Measurements from ENCODE around the gene SUGCT.

Gene SUGCT

GRCh38 chr7:40134428-40135316 lies at the start of gene SUGCT, which contains the start of gene MPLKIP:
Gene SUGCT (plus strand): TSS chr7:40135005.
Gene MPLKIP (minus strand): TSS chr7:40134622. CDS start chr7:40134567, 55 bp downstream.
- TF ChIP-seq FOXP2 (optimal IDR thresholded peaks at IDR 0.05; ENCODE audit: control extremely low read depth, extremely low read length, insufficient read depth), result no peak
- TF ChIP-seq EZH2 (IDR thresholded peaks at IDR 0.05), result no peak
- peak; percentile 81 for TF ChIP-seq POLR2AphosphoS5 (IDR thresholded peaks at IDR 0.05; ENCODE audit: borderline replicate concordance, low read depth, low read length)
- Histone ChIP-seq H3K9me3 (ENCODE audit: low read depth, low read length) (no peaks in the 10 kb centered on the region), H3K9ac (ENCODE audit: insufficient read length) (peak within 1 kb of the TSS; percentile 94), H3K4me3 (peak within 1 kb of the TSS; percentile 94), H3K27ac (peak within 1 kb of the TSS; percentile 93), H3K36me3 (ENCODE audit: insufficient read depth, low read length) (peaks cover 25% of the 10 kb centered on the region)
- peak; percentile 72 for DNase-seq (ENCODE audit: low read depth, low spot score)

- TF ChIP-seq POLR2AphosphoS5 (IDR thresholded peaks at IDR 0.05; ENCODE audit: borderline replicate concordance, low read depth, low read length) (no peak), EZH2 (IDR thresholded peaks at IDR 0.05) (no peak), FOXP2 (optimal IDR thresholded peaks at IDR 0.05; ENCODE audit: control extremely low read depth, extremely low read length, insufficient read depth) (no peak)
- Histone ChIP-seq H3K9ac (ENCODE audit: insufficient read length) (peak overlapping the region; percentile 33), H3K9me3 (ENCODE audit: low read depth, low read length) (no peaks in the 10 kb centered on the region), H3K27ac (peak overlapping the region; percentile 73), H3K36me3 (ENCODE audit: insufficient read depth, low read length) (peaks cover 69% of the 10 kb centered on the region), H3K4me3 (peak overlapping the region; percentile 34)
- no peak for DNase-seq (ENCODE audit: low read depth, low spot score)
Measured at GRCh38 chr7:40092182-40092581, 42.6 kb upstream of the SUGCT start.

- H3K9me3 ChIP-seq (ENCODE audit: low read depth, low read length), result no peaks in the 10 kb centered on the region
- peaks cover 58% of the 10 kb centered on the region for H3K36me3 ChIP-seq (ENCODE audit: insufficient read depth, low read length)
- no peak for DNase-seq (ENCODE audit: low read depth, low spot score)
- TF ChIP-seq POLR2AphosphoS5 (IDR thresholded peaks at IDR 0.05; ENCODE audit: borderline replicate concordance, low read depth, low read length) (no peak), EZH2 (IDR thresholded peaks at IDR 0.05) (no peak), FOXP2 (optimal IDR thresholded peaks at IDR 0.05; ENCODE audit: control extremely low read depth, extremely low read length, insufficient read depth) (no peak)
- H3K9ac ChIP-seq (ENCODE audit: insufficient read length), result no peak overlapping the region
- H3K4me3 ChIP-seq, result no peak overlapping the region
- H3K27ac ChIP-seq, result no peak overlapping the region
Measured at GRCh38 chr7:40093631-40094350, 41.0 kb upstream of the SUGCT start.

GRCh38 chr7:40095230-40095629 lies 39.6 kb upstream of the SUGCT start:
- Histone ChIP-seq H3K27ac (no peak overlapping the region), H3K4me3 (no peak overlapping the region), H3K9me3 (ENCODE audit: low read depth, low read length) (no peaks in the 10 kb centered on the region), H3K36me3 (ENCODE audit: insufficient read depth, low read length) (peaks cover 48% of the 10 kb centered on the region), H3K9ac (ENCODE audit: insufficient read length) (no peak overlapping the region)
- DNase-seq (ENCODE audit: low read depth, low spot score), result no peak
- TF ChIP-seq POLR2AphosphoS5 (IDR thresholded peaks at IDR 0.05; ENCODE audit: borderline replicate concordance, low read depth, low read length) (no peak), EZH2 (IDR thresholded peaks at IDR 0.05) (no peak), FOXP2 (optimal IDR thresholded peaks at IDR 0.05; ENCODE audit: control extremely low read depth, extremely low read length, insufficient read depth) (no peak)

GRCh38 chr7:40095695-40096327 lies 39.0 kb upstream of the SUGCT start:
- Histone ChIP-seq H3K36me3 (ENCODE audit: insufficient read depth, low read length) (peaks cover 45% of the 10 kb centered on the region), H3K4me3 (0 out of 2 replicates have a peak overlapping the region, but pooled peaks have one; percentile 1), H3K27ac (peak overlapping the region; percentile 55), H3K9me3 (ENCODE audit: low read depth, low read length) (no peaks in the 10 kb centered on the region), H3K9ac (ENCODE audit: insufficient read length) (no peak overlapping the region)
- no peak for DNase-seq (ENCODE audit: low read depth, low spot score)
- TF ChIP-seq POLR2AphosphoS5 (IDR thresholded peaks at IDR 0.05; ENCODE audit: borderline replicate concordance, low read depth, low read length), result no peak
- TF ChIP-seq FOXP2 (optimal IDR thresholded peaks at IDR 0.05; ENCODE audit: control extremely low read depth, extremely low read length, insufficient read depth), result no peak
- no peak for TF ChIP-seq EZH2 (IDR thresholded peaks at IDR 0.05)

GRCh38 chr7:40097728-40098127 lies 37.1 kb upstream of the SUGCT start:
- peaks cover 33% of the 10 kb centered on the region for H3K36me3 ChIP-seq (ENCODE audit: insufficient read depth, low read length)
- H3K9me3 ChIP-seq (ENCODE audit: low read depth, low read length), result no peaks in the 10 kb centered on the region
- H3K9ac ChIP-seq (ENCODE audit: insufficient read length), result no peak overlapping the region
- no peak overlapping the region for H3K4me3 ChIP-seq
- H3K27ac ChIP-seq, result peak overlapping the region; percentile 2; the same call in 1 of the 2 replicates
- DNase-seq (ENCODE audit: low read depth, low spot score), result no peak
- TF ChIP-seq EZH2 (IDR thresholded peaks at IDR 0.05) (no peak), POLR2AphosphoS5 (IDR thresholded peaks at IDR 0.05; ENCODE audit: borderline replicate concordance, low read depth, low read length) (no peak), FOXP2 (optimal IDR thresholded peaks at IDR 0.05; ENCODE audit: control extremely low read depth, extremely low read length, insufficient read depth) (no peak)

- H3K27ac ChIP-seq, result no peak overlapping the region
- H3K4me3 ChIP-seq, result no peak overlapping the region
- no peak for DNase-seq (ENCODE audit: low read depth, low spot score)
- no peak overlapping the region for H3K9ac ChIP-seq (ENCODE audit: insufficient read length)
- no peaks in the 10 kb centered on the region for H3K9me3 ChIP-seq (ENCODE audit: low read depth, low read length)
- H3K36me3 ChIP-seq (ENCODE audit: insufficient read depth, low read length), result peaks cover 24% of the 10 kb centered on the region
- TF ChIP-seq EZH2 (IDR thresholded peaks at IDR 0.05) (no peak), POLR2AphosphoS5 (IDR thresholded peaks at IDR 0.05; ENCODE audit: borderline replicate concordance, low read depth, low read length) (no peak), FOXP2 (optimal IDR thresholded peaks at IDR 0.05; ENCODE audit: control extremely low read depth, extremely low read length, insufficient read depth) (no peak)
Measured at GRCh38 chr7:40098810-40099209, 36.0 kb upstream of the SUGCT start.

- no peak overlapping the region for H3K9ac ChIP-seq (ENCODE audit: insufficient read length)
- peaks cover 15% of the 10 kb centered on the region for H3K36me3 ChIP-seq (ENCODE audit: insufficient read depth, low read length)
- no peaks in the 10 kb centered on the region for H3K9me3 ChIP-seq (ENCODE audit: low read depth, low read length)
- DNase-seq (ENCODE audit: low read depth, low spot score), result no peak
- no peak overlapping the region for H3K4me3 ChIP-seq
- no peak overlapping the region for H3K27ac ChIP-seq
- TF ChIP-seq POLR2AphosphoS5 (IDR thresholded peaks at IDR 0.05; ENCODE audit: borderline replicate concordance, low read depth, low read length) (no peak), EZH2 (IDR thresholded peaks at IDR 0.05) (no peak), FOXP2 (optimal IDR thresholded peaks at IDR 0.05; ENCODE audit: control extremely low read depth, extremely low read length, insufficient read depth) (no peak)
Measured at GRCh38 chr7:40099837-40100236, 35.0 kb upstream of the SUGCT start.

All from SK-N-MC (cell line).